ENCODE measurements around the gene ST8SIA1.

Gene ST8SIA1

GRCh38 chr12:22215467-22216253 is 118.8 kb downstream of the ST8SIA1 start:
- H3K4me3 Mint-ChIP-seq, result no peak overlapping the region
- H3K27me3 Mint-ChIP-seq, result no peaks in the 10 kb centered on the region
- no peak overlapping the region for H3K27ac Mint-ChIP-seq
- H3K4me1 Mint-ChIP-seq (ENCODE audit: low read depth), result no peaks in the 10 kb centered on the region
- peaks cover 3% of the 10 kb centered on the region for H3K36me3 Mint-ChIP-seq
- H3K9me3 Mint-ChIP-seq (ENCODE audit: low read depth), result peaks cover 6% of the 10 kb centered on the region

GRCh38 chr12:22211128-22211527 is 123.4 kb downstream of the ST8SIA1 start:
- no peaks in the 10 kb centered on the region for H3K4me1 Mint-ChIP-seq (ENCODE audit: low read depth)
- peaks cover 6% of the 10 kb centered on the region for H3K9me3 Mint-ChIP-seq (ENCODE audit: low read depth)
- H3K27me3 Mint-ChIP-seq, result no peaks in the 10 kb centered on the region
- no peak overlapping the region for H3K4me3 Mint-ChIP-seq
- H3K27ac Mint-ChIP-seq, result no peak overlapping the region
- peaks cover 3% of the 10 kb centered on the region for H3K36me3 Mint-ChIP-seq

GRCh38 chr12:22209422-22209821 is 125.1 kb downstream of the ST8SIA1 start:
- H3K4me1 Mint-ChIP-seq (ENCODE audit: low read depth), result no peaks in the 10 kb centered on the region
- no peak overlapping the region for H3K4me3 Mint-ChIP-seq
- no peaks in the 10 kb centered on the region for H3K27me3 Mint-ChIP-seq
- peaks cover under 1% of the 10 kb centered on the region for H3K36me3 Mint-ChIP-seq
- H3K27ac Mint-ChIP-seq, result no peak overlapping the region
- H3K9me3 Mint-ChIP-seq (ENCODE audit: low read depth), result peaks cover 6% of the 10 kb centered on the region

GRCh38 chr12:22206111-22206728 is 128.3 kb downstream of the ST8SIA1 start:
- Mint-ChIP-seq H3K27me3 (no peaks in the 10 kb centered on the region), H3K9me3 (ENCODE audit: low read depth) (peaks cover 9% of the 10 kb centered on the region), H3K4me3 (no peak overlapping the region), H3K4me1 (ENCODE audit: low read depth) (no peaks in the 10 kb centered on the region), H3K27ac (no peak overlapping the region), H3K36me3 (peaks cover 8% of the 10 kb centered on the region)

- Mint-ChIP-seq H3K4me3 (no peak overlapping the region), H3K27me3 (no peaks in the 10 kb centered on the region), H3K9me3 (ENCODE audit: low read depth) (peaks cover 9% of the 10 kb centered on the region), H3K4me1 (ENCODE audit: low read depth) (no peaks in the 10 kb centered on the region), H3K27ac (no peak overlapping the region), H3K36me3 (peaks cover 8% of the 10 kb centered on the region)
These were observed 130.1 kb downstream of the ST8SIA1 start for GRCh38 chr12:22204391-22204790.

- Mint-ChIP-seq H3K9me3 (ENCODE audit: low read depth) (peaks cover 9% of the 10 kb centered on the region), H3K4me1 (ENCODE audit: low read depth) (no peaks in the 10 kb centered on the region), H3K36me3 (peaks cover 8% of the 10 kb centered on the region), H3K4me3 (no peak overlapping the region), H3K27ac (no peak overlapping the region), H3K27me3 (no peaks in the 10 kb centered on the region)
These were observed 131.7 kb downstream of the ST8SIA1 start for GRCh38 chr12:22202847-22203246.

GRCh38 chr12:22201101-22201500 is 133.4 kb downstream of the ST8SIA1 start:
- Mint-ChIP-seq H3K4me3 (no peak overlapping the region), H3K9me3 (ENCODE audit: low read depth) (peaks cover 9% of the 10 kb centered on the region), H3K36me3 (peaks cover 8% of the 10 kb centered on the region), H3K4me1 (ENCODE audit: low read depth) (no peaks in the 10 kb centered on the region), H3K27ac (no peak overlapping the region), H3K27me3 (no peaks in the 10 kb centered on the region)

GRCh38 chr12:22196236-22196635 is 138.3 kb downstream of the ST8SIA1 start:
- Mint-ChIP-seq H3K9me3 (ENCODE audit: low read depth) (no peaks in the 10 kb centered on the region), H3K27ac (no peak overlapping the region), H3K4me1 (ENCODE audit: low read depth) (no peaks in the 10 kb centered on the region), H3K4me3 (no peak overlapping the region), H3K36me3 (no peaks in the 10 kb centered on the region), H3K27me3 (no peaks in the 10 kb centered on the region)

- Mint-ChIP-seq H3K4me1 (ENCODE audit: low read depth) (no peaks in the 10 kb centered on the region), H3K9me3 (ENCODE audit: low read depth) (no peaks in the 10 kb centered on the region), H3K4me3 (no peak overlapping the region), H3K27ac (no peak overlapping the region), H3K36me3 (no peaks in the 10 kb centered on the region), H3K27me3 (no peaks in the 10 kb centered on the region)
These were observed 143.5 kb downstream of the ST8SIA1 start for GRCh38 chr12:22190969-22191368.

GRCh38 chr12:22188431-22188830 is 146.1 kb downstream of the ST8SIA1 start:
- Mint-ChIP-seq H3K4me1 (ENCODE audit: low read depth) (no peaks in the 10 kb centered on the region), H3K4me3 (no peak overlapping the region), H3K27me3 (no peaks in the 10 kb centered on the region), H3K9me3 (ENCODE audit: low read depth) (no peaks in the 10 kb centered on the region), H3K27ac (no peak overlapping the region), H3K36me3 (no peaks in the 10 kb centered on the region)

- no peaks in the 10 kb centered on the region for H3K9me3 Mint-ChIP-seq (ENCODE audit: low read depth)
- H3K27ac Mint-ChIP-seq, result no peak overlapping the region
- no peaks in the 10 kb centered on the region for H3K4me1 Mint-ChIP-seq (ENCODE audit: low read depth)
- H3K4me3 Mint-ChIP-seq, result no peak overlapping the region
- H3K36me3 Mint-ChIP-seq, result no peaks in the 10 kb centered on the region
- no peaks in the 10 kb centered on the region for H3K27me3 Mint-ChIP-seq
These were observed 153.8 kb downstream of the ST8SIA1 start for GRCh38 chr12:22180705-22181104.

GRCh38 chr12:22173177-22173576 is 161.3 kb downstream of the ST8SIA1 start:
- no peaks in the 10 kb centered on the region for H3K27me3 Mint-ChIP-seq
- peaks cover 4% of the 10 kb centered on the region for H3K4me1 Mint-ChIP-seq (ENCODE audit: low read depth)
- H3K9me3 Mint-ChIP-seq (ENCODE audit: low read depth), result no peaks in the 10 kb centered on the region
- no peaks in the 10 kb centered on the region for H3K36me3 Mint-ChIP-seq
- no peak overlapping the region for H3K4me3 Mint-ChIP-seq
- no peak overlapping the region for H3K27ac Mint-ChIP-seq

GRCh38 chr12:22172501-22172900 is 162.0 kb downstream of the ST8SIA1 start:
- H3K4me3 Mint-ChIP-seq, result no peak overlapping the region
- H3K27me3 Mint-ChIP-seq, result no peaks in the 10 kb centered on the region
- no peaks in the 10 kb centered on the region for H3K9me3 Mint-ChIP-seq (ENCODE audit: low read depth)

GRCh38 chr12:22169376-22169775 is 165.1 kb downstream of the ST8SIA1 start:
- H3K27me3 Mint-ChIP-seq, result no peaks in the 10 kb centered on the region
- H3K9me3 Mint-ChIP-seq (ENCODE audit: low read depth), result no peaks in the 10 kb centered on the region
- no peak overlapping the region for H3K4me3 Mint-ChIP-seq
- H3K4me1 Mint-ChIP-seq (ENCODE audit: low read depth), result peaks cover 10% of the 10 kb centered on the region
- no peaks in the 10 kb centered on the region for H3K36me3 Mint-ChIP-seq
- H3K27ac Mint-ChIP-seq, result no peak overlapping the region

More at GRCh38 chr12:22172501-22172900, 162.0 kb downstream of the ST8SIA1 start:
- no peaks in the 10 kb centered on the region for H3K36me3 Mint-ChIP-seq
- peaks cover 5% of the 10 kb centered on the region for H3K4me1 Mint-ChIP-seq (ENCODE audit: low read depth)
- H3K27ac Mint-ChIP-seq, result no peak overlapping the region

GRCh38 chr12:22164139-22164538 is 170.4 kb downstream of the ST8SIA1 start:
- H3K4me3 Mint-ChIP-seq, result peak overlapping the region; percentile 77
- H3K9me3 Mint-ChIP-seq (ENCODE audit: low read depth), result no peaks in the 10 kb centered on the region
- H3K27me3 Mint-ChIP-seq, result no peaks in the 10 kb centered on the region
- peak overlapping the region; percentile 91 for H3K27ac Mint-ChIP-seq
- no peaks in the 10 kb centered on the region for H3K36me3 Mint-ChIP-seq
- H3K4me1 Mint-ChIP-seq (ENCODE audit: low read depth), result peaks cover 44% of the 10 kb centered on the region

GRCh38 chr12:22163594-22163993 is 170.9 kb downstream of the ST8SIA1 start:
- Mint-ChIP-seq H3K4me1 (ENCODE audit: low read depth) (peaks cover 49% of the 10 kb centered on the region), H3K4me3 (no peak overlapping the region), H3K27ac (peak overlapping the region; percentile 59), H3K9me3 (ENCODE audit: low read depth) (no peaks in the 10 kb centered on the region), H3K27me3 (no peaks in the 10 kb centered on the region), H3K36me3 (no peaks in the 10 kb centered on the region)
